ELR (cell line): Measurements from ENCODE around the gene PFKFB2.
A peak's percentile ranks its signal among the peaks of the same experiment; 100 is the strongest.
"Not testable (repeated sequence)": the region's sequence is repeated elsewhere in the genome, so short reads cannot be mapped to it uniquely, and the experiment has no call there.

Experiments
- DNase-seq: peaks from one replicate; pipeline ENCODE4 v3.0.0-alpha.2; 2015; ENCODE audit warnings: low read depth

Gene PFKFB2

DNA sequence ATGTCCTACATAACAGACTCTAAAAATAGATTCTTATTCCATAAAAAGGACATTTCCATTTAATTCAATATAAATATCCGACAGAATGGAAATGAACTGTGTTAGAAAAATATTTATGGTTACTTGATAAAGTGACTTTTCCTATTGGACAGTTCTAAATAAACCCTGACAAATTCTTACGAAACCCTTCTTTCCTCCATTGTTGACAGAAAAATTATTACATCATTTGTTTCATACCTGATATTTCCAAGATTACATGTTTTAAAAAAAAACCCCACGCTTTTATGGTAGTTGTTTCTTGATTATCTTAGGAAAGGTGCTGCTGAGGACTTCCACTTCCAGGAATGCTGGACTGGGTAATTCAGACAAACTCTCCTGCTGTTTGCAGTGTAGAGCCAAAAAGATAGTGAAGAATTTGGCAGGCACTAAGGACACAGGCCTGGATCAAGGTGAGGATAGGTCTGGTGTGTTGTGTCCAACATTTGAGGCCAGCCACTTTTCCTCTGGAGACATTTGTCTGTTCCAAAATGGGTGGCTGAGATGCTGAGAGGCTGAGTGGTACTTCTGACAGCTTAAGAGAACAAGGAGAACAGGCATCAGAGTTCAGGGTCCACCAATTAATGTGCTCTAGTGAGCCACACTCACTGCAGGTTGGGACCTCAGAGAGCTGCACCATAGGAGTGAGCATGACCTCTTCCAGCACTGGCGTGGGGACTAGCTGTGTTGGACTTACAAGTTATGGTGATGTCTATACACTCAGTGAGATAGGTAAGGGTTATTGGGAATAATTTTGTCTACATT is 13.5 kb upstream of the PFKFB2 start:
- DNase-seq, result no peak

DNA sequence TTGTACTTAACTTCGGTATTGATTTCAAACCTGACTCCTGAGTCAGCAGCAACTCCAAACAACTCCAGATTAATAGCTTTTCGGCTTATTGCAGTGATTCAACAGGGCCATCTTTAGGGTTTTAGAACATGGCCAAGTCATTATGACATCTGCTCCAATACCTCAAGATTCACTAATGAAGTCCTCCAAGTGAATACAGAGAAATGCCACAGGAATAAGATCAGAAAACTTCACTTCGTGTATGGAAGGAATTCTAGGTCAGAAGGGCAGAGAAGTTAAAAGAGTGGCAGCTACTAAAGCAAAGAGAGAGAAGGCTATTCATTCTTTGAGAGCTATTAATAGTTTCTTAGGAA is 12.9 kb upstream of the PFKFB2 start:
- DNase-seq, result no peak

DNA sequence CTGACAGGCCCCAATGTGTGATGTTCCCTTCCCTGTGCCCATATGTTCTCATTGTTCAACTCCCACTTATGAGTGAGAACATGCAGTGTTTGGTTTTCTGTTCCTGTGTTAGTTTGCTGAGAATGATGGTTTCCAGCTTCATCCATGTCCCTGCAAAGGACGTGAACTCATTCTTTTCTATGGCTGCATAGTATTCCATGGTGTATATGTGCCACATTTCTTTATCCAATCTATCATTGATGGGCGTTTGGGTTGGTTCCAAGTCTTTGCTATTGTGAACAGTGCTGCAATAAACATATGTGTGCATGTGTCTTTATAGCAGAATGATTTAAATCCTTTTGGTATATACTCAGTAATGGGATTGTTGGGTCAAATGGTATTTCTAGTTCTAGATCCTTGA is 11.7 kb upstream of the PFKFB2 start:
- not testable (repeated sequence) for DNase-seq

DNA sequence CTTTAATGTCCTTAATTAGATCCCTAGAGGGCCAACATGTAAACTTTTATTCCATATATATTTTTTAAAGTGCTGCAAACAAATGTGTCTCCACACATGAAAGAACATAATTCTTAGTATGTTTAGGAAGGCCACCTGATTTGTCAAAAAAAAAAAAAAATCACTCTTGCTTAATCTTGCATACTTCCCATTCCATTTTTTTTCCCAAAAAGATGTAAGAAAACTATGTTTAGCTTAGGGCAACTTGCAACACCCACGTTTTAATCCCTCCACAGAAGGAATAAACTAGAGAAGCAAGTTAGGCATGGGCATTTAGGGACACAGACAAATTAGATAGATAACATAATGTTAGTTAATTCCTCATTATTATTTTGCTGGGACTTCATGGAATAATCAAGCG is 7.6 kb upstream of the PFKFB2 start:
- DNase-seq, result no peak

DNA sequence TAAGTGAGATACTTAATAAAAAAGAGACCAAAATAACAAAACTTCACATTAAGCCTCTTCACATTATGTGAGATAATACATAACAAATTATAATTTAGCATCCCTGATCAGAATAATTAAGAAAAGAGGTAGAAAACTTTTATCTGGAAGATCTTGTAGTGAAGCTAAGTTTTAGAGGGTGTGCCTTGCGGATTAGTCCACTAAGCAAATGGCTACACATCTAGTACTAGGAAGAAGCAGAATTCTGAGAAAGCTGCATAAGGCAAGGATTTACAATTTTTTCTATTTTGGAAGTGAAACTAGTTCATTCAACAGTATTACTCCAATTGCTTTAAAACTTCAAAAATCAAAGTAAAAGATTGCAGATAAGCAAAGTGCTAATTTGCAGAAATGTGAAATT is 5.6 kb upstream of the PFKFB2 start:
- DNase-seq, result no peak

DNA sequence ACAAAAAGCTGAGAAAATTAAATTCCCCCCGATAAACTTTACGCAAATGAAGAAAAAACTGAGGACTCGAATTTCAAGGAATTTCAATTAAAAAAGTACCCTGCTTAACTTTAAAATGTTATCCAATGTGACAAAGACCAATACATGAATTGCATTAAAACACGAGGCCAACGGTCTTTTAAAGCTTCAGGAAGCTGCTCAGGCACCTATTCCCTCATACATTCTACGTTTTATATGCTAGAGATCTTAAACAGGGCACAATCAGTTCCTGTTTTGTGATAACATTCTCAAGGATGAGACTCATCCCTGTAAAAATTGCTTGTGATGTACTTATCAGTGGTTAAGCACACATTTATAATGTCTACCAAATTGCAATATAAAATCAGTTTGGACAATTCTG is 5.0 kb upstream of the PFKFB2 start:
- no peak for DNase-seq

DNA sequence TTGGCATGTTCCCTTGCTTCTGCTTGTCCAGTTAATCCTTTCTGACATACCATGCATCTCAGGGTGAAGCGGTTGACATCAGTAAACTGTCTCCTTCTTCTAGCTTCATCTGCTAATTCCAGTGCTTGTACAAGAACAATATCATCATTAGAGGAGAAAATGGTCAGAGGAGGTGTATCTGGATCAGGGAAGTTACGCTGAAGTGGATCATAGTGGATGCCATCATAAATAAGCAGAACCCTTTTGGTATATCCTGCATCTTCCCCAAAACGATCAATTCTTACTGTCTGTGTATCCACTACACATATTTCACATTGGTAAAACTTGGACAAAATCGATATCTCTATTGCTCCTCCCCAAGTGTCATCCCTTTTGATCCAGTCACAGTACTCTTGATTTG is 4.0 kb upstream of the PFKFB2 start:
- DNase-seq, result no peak

DNA sequence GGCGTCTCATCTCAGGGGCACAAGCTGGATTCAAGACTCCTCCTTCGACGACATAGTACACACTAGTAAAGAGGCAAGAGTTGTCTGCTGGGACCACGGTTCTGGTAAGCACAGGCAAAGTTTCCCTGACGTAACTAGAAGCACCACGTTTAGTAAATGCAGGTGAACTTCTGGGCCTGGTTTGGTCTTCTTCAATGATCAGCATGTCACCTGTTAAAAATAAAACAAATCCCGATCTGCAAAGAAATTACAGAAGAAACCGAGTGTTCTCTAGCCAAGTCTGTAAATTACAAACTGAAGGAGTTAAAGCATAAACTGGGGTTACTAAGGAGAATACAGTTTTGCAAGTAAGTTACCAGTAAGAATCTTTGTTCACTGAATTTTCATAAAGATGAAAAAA is 3.6 kb upstream of the PFKFB2 start:
- DNase-seq, result no peak

DNA sequence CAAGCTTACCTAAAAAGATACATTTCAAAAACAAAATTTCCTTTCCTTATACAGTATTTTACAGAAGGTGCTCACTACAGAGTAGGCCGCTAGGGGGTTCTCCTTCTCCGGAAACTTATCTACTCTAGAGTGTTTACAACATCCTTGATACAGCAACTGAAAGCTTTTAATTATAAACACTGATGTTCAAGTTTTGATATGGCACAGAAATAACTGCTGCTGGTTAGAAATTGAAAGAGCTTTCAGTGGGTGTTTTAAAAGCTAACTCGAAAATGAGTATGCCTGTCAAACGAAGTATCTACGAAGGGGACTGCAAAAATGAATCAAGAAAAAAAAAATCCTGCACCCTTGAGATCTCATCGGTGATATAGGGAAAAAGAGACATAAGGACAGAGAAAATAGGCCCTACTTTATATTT is 3.1 kb upstream of the PFKFB2 start:
- peak; percentile 79 for DNase-seq

DNA sequence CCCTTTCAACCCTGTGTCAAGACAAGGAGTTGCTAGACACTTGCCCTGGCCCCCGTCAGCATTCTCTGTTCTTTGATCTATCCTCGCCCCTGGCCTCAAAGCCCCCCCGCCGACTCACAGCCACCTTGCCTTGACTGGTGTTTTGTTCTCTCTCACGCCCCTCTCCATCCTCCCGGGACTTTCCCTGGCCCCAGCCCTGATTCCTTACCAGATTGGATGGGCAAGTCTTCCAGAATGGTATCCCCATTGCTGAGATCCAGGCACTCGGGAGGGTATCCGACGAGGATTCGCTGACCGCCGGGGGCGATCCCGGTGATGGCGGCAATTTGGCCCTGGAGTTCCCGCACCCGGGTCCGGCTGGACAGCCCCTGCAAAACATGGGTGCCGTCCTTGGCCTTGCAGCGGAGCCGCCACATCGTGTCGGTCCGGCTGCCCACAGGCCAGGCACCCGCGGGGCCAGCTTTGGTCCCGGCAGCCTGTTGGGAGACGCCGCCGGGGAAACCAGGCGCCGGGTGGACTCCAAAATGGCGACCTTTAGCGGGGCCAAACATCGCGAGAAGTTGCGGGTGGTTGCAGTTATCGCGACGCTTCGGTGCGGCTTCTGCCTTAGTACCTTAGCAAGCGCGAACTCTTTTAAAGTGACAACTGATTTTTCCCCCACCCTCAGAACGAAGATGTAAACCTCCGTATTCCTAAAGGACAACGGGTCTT is 2.4 kb upstream of the PFKFB2 start:
- peak; percentile 92 for DNase-seq

DNA sequence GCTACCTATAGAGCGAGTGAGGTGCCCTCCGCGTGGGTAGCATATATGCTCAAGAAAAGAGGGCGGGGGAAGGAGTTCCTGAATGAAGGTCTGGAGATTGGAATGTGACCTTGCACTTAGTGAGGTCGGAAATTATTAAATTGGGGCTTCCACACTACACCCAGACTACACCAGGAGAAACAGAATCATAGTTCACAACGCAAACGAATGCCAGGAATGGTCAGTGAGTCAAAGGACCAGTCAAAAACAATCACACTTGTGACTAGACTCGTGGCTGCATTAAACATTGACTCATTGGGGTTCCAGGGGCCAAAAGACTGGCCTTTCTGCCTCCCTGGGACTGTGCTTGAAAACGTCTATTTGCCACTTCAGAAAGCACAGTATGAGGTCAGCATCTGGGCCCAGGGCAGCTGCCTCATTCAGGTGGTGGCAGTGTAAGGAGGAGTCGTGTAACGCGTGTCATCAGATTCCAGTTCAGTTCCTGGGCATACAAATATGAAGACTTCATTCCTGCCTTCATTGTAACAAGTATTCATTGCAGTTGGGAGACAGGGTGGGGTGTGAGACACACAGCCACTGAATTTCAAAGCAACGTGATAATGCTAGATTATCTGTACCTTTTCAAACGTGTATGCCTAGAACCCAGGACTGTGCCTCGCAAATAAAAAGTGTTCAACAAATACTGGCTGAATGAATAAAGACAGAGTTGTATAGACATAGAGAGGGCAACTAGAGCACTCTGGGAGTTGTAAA is 1.7 kb upstream of the PFKFB2 start, which contains the start of gene YOD1:
YOD1 (minus strand) TSS at position 18 of the 753 bp plus-strand sequence. CDS start 178 bp downstream, outside the sequence.
- DNase-seq, result peak; percentile 83

DNA sequence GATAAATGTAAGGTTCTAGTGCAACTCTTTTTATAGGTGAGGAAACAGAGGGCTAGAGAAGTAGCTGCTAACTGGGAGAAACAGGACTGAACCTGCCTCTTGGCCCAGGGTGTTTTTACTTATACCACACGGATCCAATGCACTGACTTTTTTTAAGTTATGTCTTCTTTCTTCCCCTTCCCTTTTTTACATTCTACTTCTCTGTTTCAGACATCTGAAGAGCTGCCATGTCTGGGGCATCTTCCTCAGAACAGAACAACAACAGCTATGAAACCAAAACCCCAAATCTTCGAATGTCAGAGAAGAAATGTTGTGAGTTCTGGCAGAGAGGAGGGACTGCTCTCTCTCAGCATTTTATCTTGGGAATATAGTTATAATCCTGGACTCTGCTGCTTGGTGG is 1.4 kb downstream of the PFKFB2 start:
- no peak for DNase-seq

DNA sequence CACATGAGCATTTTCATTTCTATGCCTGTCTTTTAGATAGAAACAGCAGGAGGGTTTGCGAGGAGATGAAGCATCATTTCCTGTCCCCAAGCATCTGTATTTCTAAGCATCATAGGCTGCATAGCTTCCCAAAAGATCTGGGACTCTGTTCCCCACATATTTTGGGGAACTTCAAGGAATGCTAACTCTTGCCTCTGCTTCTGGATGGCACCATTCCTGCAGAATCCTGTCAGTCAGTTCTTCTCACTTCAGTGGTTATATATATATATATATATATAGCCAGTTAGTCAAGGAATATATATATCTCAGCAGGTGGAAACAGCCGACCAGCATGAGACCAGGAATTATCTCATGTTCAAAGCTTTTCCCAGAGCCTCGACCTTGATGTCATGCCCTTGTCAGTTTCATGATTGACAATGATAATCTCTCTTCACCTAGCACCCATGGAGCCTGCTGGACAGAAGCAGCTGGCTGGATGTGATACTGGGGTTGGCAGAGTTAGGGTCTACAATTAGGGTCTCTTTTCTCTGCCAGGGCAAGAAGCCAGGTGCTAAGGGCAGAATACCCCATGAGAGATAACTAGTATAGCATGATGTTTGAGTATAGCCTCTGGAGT is 2.4 kb downstream of the PFKFB2 start:
- no peak for DNase-seq

DNA sequence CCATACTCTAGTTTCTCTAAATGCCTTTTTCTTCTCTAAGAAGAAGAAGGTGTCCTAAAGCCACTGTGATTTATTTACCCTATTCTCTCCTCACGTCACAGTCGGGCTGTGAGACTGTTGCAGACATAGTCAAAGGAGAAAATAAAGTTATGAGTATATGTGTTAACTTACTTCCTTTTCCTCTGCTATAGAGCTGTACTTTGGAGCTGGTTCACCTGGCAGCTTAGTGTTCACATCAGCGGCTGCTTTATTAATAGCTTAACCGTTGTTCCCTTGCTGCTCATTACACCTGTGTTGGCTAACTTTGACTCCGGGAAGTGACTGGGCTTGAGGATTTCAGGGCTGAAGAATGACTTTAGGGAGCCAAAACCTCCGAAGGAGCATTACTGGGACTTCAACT is 3.6 kb downstream of the PFKFB2 start:
- DNase-seq, result no peak

DNA sequence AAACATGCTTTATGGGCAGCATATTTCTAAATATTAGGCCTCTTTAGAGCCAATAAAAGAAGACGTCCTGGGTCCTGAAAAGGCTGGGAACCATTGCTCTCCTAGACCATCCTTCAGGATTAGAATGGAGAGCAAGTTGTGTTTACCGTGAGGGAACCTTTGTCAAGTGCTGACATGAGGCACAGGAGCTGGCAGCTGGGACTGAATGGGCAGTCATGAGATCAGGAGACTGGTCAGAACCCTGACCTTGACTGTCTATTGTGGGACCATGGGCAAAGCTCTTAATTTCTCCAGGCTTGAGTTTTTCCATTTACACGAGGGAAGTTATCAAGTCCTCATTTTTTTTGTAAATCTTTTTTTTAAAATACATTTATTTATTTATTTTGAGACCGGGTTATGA is 5.2 kb downstream of the PFKFB2 start:
- DNase-seq, result no peak

DNA sequence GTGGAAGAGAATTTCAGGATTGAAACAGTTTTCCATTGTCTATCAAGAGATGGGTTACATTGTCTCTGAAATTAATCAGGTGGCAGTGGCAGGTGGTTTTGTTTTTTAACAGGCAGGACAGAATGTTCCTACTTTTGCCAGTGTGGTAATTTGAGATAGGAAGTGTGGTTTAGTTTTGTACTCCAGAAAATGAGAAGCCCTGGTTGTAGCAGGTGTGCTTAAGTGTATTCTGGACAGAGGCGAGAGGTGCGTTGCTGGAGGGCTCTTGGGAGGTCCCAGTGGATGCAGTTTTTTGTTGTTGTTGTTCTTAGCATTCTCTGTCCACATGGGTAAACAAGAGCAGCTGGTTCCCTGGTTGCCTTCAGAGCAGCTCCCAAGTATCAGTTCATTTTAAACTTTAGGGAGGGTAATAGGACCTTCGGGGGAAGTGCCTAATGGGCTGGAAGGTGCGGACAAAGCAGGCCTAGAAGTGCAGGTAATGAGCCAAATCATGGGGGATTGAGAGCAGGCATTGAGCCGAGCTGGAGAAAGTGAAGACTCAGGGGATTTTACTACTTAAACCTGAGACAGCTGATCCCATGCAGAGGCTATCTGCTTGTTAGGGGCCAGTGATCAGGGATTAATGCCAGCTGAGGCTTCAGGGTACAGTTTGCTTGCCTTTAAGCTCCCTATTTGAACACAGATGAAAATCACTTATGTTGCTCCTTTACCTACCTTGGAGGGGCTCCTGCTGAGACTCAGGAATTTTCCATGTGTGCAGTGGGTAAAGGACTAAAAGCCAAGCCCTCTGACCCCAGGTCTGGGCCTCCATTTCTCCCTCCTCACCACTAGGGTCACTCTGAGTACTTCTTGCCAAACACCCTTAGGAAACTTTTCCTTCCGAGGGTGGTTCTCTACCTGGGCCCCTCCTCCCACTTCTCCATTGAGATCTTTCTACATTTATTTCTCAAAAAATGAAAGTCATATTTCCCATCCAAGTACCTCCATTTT is 6.1 kb downstream of the PFKFB2 start:
- DNase-seq, result no peak

DNA sequence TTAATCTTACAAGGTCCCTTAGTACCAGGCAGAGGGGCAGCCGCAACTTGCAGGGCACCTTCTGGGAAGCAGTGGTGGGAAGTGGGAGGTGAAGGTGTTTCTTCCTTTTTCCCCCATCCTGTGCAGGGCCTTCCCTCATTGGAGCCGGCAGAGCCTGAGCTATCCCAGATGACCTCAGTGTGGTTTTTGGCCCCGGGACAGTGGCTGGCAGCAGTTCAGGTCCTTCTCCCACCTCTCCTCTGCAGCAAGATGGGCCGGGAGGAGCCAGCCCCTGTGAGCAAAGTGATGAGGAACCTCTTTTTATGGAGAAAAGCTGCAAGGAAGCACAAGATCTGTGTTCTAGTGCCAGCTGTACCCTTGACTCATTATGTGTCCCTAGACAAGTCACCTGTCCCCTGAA is 6.8 kb downstream of the PFKFB2 start:
- DNase-seq, result no peak

DNA sequence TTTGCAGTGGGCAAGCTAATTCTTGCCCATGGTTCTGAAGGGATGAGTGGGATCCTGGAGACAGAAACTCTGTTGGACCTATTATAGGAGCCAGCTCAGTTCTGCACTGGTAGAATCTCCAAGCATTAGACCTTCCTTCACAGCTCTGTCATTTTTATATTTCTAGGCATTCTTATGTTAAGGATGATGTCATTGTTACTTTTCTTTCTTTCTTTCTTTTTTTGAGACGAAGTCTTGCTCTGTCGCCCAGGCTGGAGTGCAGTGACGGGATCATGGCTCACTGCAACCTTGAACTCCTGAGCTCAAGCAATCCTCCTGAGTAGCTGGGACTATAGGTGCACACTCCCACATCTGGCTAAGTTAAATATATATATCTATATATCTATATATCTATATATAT is 7.5 kb downstream of the PFKFB2 start:
- no peak for DNase-seq

DNA sequence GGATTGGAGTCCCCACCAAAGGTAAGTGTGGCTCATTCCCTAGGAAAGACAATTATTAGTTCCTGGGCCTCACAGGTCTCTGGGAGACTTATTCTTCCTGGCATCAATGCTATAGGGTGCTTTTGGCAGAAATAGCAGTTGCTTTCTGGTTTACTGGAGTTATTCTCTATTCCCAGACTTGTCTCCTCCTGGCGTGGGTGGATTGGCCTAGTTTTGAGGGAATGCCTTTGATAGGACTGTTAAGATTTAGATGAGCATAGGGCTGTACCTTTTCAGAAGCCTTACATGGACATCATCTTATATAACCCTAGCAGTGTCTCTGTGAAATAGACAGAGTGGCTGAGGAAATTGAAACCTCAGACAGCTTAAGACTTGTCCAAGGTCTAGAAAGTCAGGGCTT is 9.0 kb downstream of the PFKFB2 start:
- DNase-seq, result no peak

DNA sequence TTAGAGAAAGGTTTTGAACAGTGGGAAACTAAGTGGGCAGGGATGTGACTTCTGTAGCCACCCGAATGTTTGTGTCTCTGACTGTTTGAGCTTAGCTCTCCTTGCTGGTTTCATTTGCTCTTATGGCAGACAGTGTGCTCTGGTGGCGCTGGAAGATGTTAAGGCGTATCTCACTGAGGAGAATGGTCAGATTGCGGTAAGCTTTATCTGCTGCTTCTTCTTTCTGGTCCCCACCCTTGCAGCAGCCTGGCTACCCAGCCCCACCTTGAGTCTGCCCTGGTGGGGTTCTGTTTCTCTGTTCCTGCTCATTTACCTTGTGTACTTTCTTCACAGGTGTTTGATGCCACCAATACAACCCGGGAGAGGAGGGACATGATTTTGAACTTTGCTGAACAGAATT is 9.9 kb downstream of the PFKFB2 start:
- no peak for DNase-seq

DNA sequence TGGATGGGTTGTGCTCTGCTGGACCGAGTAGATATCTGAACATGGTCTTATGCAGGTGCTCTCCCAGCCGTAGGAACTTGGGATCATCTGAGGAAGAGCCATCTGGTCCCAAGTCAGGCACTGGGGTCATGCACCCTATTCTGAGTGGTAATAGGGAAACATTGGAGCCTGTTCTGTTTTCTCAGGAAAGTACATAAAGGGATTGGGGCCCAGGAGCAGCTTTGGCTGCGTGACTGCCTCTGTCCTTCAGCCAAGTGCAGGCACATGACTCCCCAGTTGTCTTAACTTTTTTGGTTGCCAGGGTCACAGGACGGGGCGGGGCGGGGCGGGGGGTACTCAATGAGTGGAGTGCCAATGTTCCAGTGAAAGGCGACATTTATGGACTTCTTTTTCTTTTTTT is 11.5 kb downstream of the PFKFB2 start:
- DNase-seq, result no peak
